DND-41 (cell line): ENCODE results near the gene TFDP2.

Experiments used
- ATAC-seq: fragments of 200-7000 bp; cut with Tn5 transposase; 3 replicates; pipeline ENCODE4 v1.9.1; 2021; ENCODE audit warnings: low read depth; ENCODE audit not compliant: insufficient read depth
- DNase-seq: peaks from one replicate; pipeline ENCODE4 v3.0.0-alpha.2; 2020
- H2AFZ ChIP-seq: 2 replicates; pipeline ENCODE4 v1.6.0; 2012; ENCODE audit warnings: low read depth, low read length
- H3K27ac ChIP-seq: 2 replicates; pipeline ENCODE4 v1.5.1; 2012; ENCODE audit warnings: low read length, inconsistent platforms
- H3K27me3 ChIP-seq: fragments of 200-600 bp; sonication (generic); 2 replicates; pipeline ENCODE4 v1.6.0; 2012; ENCODE audit warnings: low read length, mild to moderate bottlenecking, inconsistent platforms; ENCODE audit not compliant: insufficient read depth, poor library complexity
- H3K36me3 ChIP-seq: 2 replicates; pipeline ENCODE4 v1.5.1; 2012; ENCODE audit warnings: low read length, inconsistent platforms; ENCODE audit not compliant: insufficient read depth
- H3K4me1 ChIP-seq: 2 replicates; pipeline ENCODE4 v1.5.1; 2012; ENCODE audit warnings: mild to moderate bottlenecking, low read length; ENCODE audit not compliant: insufficient read depth
- H3K4me2 ChIP-seq: 2 replicates; pipeline ENCODE4 v1.6.0; 2012; ENCODE audit warnings: mild to moderate bottlenecking, moderate library complexity, low read length, inconsistent platforms; ENCODE audit not compliant: insufficient read depth
- H3K4me3 ChIP-seq, 2 experiments: fragments of 200-600 bp in 1 of 2; shearing (Covaris generic) in 1 of 2; 2 replicates each; pipeline ENCODE4 v1.5.1; 2012 to 2016; ENCODE audit warnings: inconsistent platforms in 2 of 2, low read length in 2 of 2, mild to moderate bottlenecking in 2 of 2, low read depth in 1 of 2, moderate library complexity in 1 of 2
- H3K79me2 ChIP-seq: 2 replicates; pipeline ENCODE4 v1.6.0; 2012; ENCODE audit warnings: low read length, inconsistent platforms; ENCODE audit not compliant: insufficient read depth
- H3K9ac ChIP-seq: 2 replicates; pipeline ENCODE4 v1.6.0; 2012; ENCODE audit warnings: low read depth, mild to moderate bottlenecking, inconsistent platforms, low read length, moderate library complexity
- H3K9me3 ChIP-seq: 2 replicates; pipeline ENCODE4 v1.5.1; 2012; ENCODE audit warnings: low read length, moderate library complexity, mild to moderate bottlenecking, inconsistent platforms; ENCODE audit not compliant: insufficient read depth, severe bottlenecking
- H4K20me1 ChIP-seq: 2 replicates; pipeline ENCODE4 v1.6.0; 2012; ENCODE audit warnings: low read length; ENCODE audit not compliant: insufficient read depth
- CTCF ChIP-seq: IDR thresholded peaks from 2 replicates; pipeline ENCODE4 v1.5.1; 2012; ENCODE audit warnings: borderline replicate concordance, low read length, moderate library complexity, mild to moderate bottlenecking; ENCODE audit not compliant: poor library complexity, severe bottlenecking; ENCODE audit errors: extremely low read depth
- EZH2 ChIP-seq: IDR thresholded peaks from 3 replicates; pipeline ENCODE4 v1.6.1; 2012; ENCODE audit warnings: borderline replicate concordance, low read depth, mild to moderate bottlenecking, moderate library complexity, low read length, inconsistent platforms; ENCODE audit not compliant: severe bottlenecking

The TFDP2 gene

GRCh38 chr3:142115867-142116668, 33.3 kb downstream of the TFDP2 start:
- H4K20me1 ChIP-seq = no peaks in the 10 kb centered on the region
- no peak overlapping the region for H3K4me2 ChIP-seq
- H3K9ac ChIP-seq = no peak overlapping the region
- H3K27me3 ChIP-seq = no peaks in the 10 kb centered on the region
- no peak for ATAC-seq
- 0 out of 2 replicates have a peak overlapping the region, but pooled peaks have one; percentile 32 for H3K27ac ChIP-seq
- H3K79me2 ChIP-seq = peaks cover 95% of the 10 kb centered on the region
- no peak overlapping the region for H2AFZ ChIP-seq
- no peaks in the 10 kb centered on the region for H3K9me3 ChIP-seq
- H3K4me3 ChIP-seq = no peak overlapping the region
- no peaks in the 10 kb centered on the region for H3K36me3 ChIP-seq
- TF ChIP-seq CTCF (no peak), EZH2 (no peak)
- no peak for DNase-seq
- H3K4me1 ChIP-seq = peaks cover 59% of the 10 kb centered on the region

- DNase-seq (no peak), ATAC-seq (no peak)
- Histone ChIP-seq H3K27me3 (no peaks in the 10 kb centered on the region), H3K4me1 (peaks cover 58% of the 10 kb centered on the region), H3K9me3 (no peaks in the 10 kb centered on the region), H4K20me1 (no peaks in the 10 kb centered on the region), H3K4me3 (no peak overlapping the region), H3K79me2 (peaks cover 97% of the 10 kb centered on the region), H3K4me2 (no peak overlapping the region), H3K36me3 (no peaks in the 10 kb centered on the region), H3K27ac (peak overlapping the region; percentile 2; the same call in 1 of the 2 replicates), H2AFZ (no peak overlapping the region), H3K9ac (no peak overlapping the region)
- TF ChIP-seq EZH2 (no peak), CTCF (no peak)
Observed at GRCh38 chr3:142112601-142113000, 36.7 kb downstream of the TFDP2 start.

- H3K9ac ChIP-seq = no peak overlapping the region
- peaks cover 73% of the 10 kb centered on the region for H3K4me1 ChIP-seq
- DNase-seq (no peak), ATAC-seq (no peak)
- TF ChIP-seq CTCF (no peak), EZH2 (no peak)
- peaks cover 95% of the 10 kb centered on the region for H3K79me2 ChIP-seq
- H3K27ac ChIP-seq = peak overlapping the region; percentile 34; the same call in 1 of the 2 replicates
- no peak overlapping the region for H2AFZ ChIP-seq
- H3K27me3 ChIP-seq = no peaks in the 10 kb centered on the region
- no peaks in the 10 kb centered on the region for H3K36me3 ChIP-seq
- no peaks in the 10 kb centered on the region for H4K20me1 ChIP-seq
- no peaks in the 10 kb centered on the region for H3K9me3 ChIP-seq
- H3K4me2 ChIP-seq = no peak overlapping the region
- no peak overlapping the region for H3K4me3 ChIP-seq
Observed at GRCh38 chr3:142106548-142106947, 42.8 kb downstream of the TFDP2 start.
